Measurements from ENCODE around the gene PIK3IP1.

DNA sequence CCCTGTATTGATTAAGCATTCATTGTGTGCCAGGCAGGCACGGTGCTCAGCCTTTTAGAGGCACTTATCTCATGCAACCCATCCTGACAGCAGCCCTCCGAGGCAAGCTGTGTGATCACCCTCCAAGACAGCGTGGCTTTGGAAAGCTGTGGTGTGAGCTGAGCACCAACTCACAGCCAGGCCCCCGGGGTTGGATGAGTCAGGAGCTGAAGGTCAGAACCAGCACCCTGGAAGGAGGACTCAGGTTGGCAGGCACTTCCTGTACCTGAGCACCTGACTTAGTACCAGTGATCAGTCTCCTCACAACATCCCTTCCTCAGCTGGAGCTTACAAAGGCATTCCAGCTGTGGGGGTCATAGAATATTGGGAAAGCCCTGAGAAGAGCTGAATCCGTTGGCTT lies 44.9 kb upstream of the PIK3IP1 start:
- TF ChIP-seq, protein P1, sequence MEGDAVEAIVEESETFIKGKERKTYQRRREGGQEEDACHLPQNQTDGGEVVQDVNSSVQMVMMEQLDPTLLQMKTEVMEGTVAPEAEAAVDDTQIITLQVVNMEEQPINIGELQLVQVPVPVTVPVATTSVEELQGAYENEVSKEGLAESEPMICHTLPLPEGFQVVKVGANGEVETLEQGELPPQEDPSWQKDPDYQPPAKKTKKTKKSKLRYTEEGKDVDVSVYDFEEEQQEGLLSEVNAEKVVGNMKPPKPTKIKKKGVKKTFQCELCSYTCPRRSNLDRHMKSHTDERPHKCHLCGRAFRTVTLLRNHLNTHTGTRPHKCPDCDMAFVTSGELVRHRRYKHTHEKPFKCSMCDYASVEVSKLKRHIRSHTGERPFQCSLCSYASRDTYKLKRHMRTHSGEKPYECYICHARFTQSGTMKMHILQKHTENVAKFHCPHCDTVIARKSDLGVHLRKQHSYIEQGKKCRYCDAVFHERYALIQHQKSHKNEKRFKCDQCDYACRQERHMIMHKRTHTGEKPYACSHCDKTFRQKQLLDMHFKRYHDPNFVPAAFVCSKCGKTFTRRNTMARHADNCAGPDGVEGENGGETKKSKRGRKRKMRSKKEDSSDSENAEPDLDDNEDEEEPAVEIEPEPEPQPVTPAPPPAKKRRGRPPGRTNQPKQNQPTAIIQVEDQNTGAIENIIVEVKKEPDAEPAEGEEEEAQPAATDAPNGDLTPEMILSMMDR (IDR thresholded peaks at IDR 0.05): no peak
- no peak for TF ChIP-seq POLR2A (IDR thresholded peaks at IDR 0.05)
- TF ChIP-seq EP300 (IDR thresholded peaks at IDR 0.05): no peak
